DMS153 treated with DMSO at 0.1 percent for 48 hours (cell line): ENCODE measurements around the gene PSMD13.

Experiments used
- DNase-seq: peaks from one replicate; lab custom pipeline; 2025; ENCODE audit not compliant: unreplicated experiment; lab: John Stamatoyannopoulos, UW

The PSMD13 gene

DNA sequence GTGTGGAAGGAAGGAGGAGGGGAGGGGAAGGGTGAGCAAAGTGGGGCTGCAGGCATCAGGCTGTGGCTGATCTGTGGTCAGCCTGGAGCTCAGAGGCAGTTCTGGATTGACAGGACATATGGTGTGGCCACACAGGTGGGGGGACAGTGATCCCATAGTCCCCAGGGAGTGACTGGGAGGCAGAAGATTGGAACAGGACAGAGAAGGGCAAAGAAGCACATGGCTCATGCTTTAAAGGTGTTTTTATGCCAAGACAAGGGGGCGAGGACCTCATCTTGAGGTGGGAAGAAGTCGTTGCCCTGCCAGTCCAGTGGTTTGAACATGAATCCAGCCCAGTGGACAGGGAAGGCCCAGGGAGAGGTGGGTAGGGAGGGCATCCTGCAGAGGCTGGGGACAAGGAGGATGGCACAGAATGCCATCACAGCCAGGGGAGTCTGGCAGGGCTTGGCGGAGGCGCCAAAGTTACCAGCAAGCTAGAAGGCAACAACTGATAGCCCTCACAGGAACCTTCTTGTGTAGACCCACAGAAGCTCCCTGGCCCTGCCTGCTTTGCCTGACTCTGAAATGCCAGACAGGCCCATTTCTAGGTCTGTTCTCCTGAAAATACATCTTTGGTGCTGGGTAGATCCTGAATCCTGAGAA is 32.7 kb upstream of the PSMD13 start:
- no peak for DNase-seq

DNA sequence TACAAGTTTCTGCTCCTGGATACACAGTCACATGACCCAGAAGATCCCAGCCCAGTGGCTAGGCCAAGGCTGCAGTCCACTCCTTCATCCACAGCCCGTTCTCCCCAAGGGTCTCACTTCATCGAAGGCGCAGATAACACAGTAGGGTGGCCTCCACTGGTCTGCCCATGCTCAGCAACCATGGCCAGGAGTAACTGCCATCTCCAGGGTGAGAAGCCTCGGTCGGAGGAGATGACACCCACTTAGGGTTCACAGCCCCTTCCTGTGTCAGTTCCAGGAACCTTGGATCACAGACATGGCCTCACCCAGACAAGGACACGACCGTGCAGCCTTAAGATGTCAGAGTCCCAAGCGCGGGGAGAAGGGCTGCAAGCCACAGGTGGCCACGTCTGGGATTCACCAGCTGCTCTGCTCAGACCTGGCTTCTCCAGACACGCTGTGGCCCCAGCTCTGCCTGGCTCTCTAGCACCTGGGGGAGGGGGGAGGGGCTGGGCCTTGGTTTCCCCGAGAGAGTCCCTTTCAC is 32.1 kb upstream of the PSMD13 start:
- DNase-seq, result no peak

DNA sequence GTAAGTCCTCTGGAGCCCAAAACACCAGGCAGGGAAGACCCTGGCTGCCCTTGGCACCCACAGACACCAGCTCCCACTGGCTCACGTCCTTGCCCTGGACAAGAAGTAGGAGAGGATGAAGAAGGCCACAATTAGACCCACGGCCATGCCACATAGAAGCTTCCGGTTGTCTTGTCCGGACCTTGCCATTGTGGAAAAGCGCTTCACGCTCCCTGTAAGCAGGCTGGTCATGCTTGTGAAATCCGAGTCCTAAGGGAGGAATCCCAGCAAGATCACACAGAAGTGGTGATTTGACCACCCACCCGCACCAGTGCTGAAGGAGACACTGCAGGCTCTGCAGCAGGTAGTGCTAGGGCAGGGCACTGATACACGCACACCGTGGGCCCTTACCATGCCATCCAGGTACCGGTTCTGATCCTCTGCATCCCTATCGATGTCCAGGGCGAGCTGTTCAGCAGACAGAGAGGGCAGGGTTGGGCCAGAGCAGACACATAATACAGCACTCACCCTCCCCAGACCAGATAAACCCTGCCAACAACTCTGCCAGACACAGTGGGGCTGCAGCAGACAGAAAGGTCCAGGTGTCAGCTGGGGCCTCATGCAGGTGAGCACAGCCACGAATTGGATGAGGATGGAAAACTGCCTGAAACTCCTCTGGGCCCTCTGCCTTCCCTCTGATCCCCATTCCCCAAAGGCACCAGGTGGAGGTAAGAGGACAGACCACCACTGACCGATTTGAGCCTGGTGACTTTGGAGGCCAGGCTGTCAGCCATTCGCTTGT is 31.4 kb upstream of the PSMD13 start:
- no peak for DNase-seq

DNA sequence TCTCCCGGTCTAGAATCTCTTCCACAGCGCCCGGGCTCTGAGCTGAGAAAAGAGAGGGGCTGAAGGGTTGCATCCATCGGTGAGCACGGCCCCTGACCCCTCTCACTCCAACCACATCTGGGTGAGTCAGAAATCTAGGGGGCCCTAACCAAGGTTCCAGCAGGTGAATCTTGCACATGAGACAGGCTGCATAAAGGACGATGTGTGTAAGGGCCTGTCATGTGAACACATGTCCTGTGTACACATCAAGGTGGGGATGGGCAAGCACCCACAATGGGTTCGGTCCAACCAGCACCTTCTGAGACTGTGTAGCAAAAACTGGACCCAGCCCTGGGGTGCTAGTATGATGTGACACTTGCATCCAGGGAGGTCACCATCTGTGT is 30.8 kb upstream of the PSMD13 start:
- DNase-seq, result no peak

DNA sequence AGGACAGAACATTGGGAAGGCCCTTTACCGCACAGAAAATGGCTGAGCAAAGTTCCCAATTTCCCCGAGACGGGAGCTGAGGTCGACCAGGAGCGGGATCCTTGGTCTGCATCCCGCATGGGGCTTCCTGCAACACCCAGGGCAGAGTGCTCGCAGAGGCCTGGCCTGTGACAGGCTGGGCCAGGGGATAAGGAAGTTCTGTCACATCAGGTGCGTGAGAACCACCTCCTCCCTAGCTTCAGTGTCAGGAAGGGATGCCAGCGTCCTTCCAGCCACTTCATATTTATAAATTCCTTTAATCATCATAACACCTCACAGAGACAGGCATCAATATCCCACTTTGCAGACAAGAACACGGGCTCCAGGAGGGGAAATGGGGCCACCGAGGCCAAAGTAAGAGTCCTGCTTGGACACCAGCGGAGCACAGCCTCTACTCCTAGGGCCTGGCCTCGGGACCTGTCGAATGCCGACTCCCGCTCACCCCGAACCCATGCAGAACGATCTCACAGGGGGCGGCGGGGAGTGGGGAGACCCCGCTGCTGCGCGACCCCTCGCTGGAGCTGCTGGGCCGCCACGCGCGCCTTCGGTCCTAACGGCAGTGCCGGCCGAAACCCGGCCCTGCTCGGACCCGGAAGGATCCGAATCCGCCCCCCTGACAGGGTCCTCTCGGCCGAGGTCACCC is 30.1 kb upstream of the PSMD13 start:
- no peak for DNase-seq

DNA sequence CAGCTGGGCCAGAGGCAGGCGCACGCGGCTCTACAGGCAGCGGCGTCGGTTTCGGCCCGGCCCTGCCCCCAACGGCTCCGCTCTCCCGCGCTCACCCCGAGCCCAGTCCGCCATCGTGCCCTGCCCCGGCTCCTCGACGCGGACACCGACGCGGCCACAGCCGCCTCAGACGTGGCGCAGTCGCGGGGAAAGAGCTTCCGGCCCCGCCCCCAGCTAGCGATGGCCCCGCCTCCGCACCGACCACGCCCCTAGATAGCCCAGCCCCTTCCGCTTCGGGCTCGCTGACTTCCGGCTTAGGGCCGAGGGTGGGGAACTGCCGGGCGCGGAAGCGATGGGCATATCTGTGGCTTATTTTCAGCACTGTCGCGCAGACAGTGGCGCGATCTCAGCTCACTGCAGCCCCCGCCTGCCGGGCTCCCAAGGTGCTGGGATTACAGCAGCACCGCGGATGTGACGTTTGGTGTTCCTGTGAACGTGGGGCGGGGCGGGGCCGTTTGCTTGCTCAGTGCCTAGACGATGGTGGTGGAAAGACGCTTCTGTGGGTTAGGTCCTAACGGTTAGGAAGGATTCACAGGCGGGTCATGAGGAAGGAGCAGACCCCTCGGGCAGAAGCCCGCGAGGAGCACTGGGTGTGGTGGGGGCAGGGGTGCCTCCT is 29.4 kb upstream of the PSMD13 start, which contains the start of the genes BET1L and RIC8A:
TSS of gene BET1L (minus strand) at position 192 of the 655 bp plus-strand sequence. CDS start at position 114, 78 bp downstream.
TSS of gene RIC8A (plus strand) at position 501 of the 655 bp plus-strand sequence. CDS start 1,147 bp downstream, outside the sequence.
- DNase-seq, result peak; percentile 75

DNA sequence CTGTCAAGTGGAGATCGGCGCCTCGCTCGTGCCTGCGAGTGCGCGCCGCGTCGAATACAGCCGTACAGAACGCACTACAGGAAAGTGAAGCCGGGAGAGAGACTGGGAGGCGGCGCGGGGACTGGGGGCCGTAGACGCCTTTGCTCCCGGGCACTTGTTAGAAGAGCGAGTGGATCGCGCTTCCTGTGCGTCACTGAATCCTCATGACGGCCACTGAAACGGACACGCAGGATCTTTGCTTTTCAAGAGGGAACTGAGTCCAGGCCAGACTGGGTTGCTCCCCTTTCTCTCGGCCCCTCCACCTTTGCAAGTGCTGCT is 29.0 kb upstream of the PSMD13 start:
- no peak for DNase-seq

DNA sequence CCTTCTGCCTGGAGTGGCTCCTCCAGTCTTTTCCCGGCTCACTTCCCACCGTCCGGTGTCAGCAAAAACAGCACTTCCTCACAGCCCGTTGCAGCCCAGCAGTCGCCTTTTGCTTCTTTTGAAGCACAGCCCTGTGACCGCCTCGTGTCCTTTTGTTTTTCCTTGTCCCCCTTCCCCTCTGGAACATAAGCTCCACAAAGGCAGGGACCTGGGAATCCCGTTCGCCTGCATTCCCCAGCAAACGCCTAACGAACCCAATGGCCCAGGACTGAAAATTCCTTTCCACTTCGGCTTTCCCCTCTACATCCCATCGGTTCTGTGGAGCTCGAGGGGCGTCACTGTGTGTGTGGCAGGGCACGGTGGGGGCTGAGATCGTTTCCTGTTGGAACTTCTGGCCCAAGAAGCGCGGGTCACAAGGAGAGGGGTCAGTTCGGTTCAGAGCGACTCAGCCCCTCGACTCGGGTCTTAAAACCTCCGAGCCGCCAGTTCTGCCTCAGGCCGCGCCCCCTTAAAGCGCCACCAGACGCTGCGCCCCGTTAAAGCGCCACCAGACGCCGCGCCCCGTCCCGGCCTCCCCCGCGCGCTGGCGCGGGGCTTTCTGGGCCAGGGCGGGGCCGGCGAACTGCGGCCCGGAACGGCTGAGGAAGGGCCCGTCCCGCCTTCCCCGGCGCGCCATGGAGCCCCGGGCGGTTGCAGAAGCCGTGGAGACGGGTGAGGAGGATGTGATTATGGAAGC is 28.4 kb upstream of the PSMD13 start:
- peak; percentile 5 for DNase-seq

DNA sequence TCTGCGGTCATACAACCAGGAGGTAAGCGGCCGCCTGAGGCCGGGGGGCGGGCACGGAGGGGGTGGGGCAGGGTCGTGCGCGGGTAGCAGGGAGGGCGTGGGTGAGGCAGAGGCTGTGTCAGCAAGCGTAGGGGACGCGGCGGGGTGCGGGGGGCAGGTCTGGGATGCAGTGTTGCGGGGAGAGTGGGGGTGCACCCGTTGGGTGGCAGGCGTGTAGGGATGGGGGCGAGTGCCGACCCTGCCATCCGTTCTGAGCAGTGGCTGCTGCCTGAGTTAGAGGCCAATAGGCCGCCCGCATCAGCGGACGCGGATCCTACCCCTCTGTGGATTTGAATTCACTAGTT is 27.9 kb upstream of the PSMD13 start:
- DNase-seq, result no peak

DNA sequence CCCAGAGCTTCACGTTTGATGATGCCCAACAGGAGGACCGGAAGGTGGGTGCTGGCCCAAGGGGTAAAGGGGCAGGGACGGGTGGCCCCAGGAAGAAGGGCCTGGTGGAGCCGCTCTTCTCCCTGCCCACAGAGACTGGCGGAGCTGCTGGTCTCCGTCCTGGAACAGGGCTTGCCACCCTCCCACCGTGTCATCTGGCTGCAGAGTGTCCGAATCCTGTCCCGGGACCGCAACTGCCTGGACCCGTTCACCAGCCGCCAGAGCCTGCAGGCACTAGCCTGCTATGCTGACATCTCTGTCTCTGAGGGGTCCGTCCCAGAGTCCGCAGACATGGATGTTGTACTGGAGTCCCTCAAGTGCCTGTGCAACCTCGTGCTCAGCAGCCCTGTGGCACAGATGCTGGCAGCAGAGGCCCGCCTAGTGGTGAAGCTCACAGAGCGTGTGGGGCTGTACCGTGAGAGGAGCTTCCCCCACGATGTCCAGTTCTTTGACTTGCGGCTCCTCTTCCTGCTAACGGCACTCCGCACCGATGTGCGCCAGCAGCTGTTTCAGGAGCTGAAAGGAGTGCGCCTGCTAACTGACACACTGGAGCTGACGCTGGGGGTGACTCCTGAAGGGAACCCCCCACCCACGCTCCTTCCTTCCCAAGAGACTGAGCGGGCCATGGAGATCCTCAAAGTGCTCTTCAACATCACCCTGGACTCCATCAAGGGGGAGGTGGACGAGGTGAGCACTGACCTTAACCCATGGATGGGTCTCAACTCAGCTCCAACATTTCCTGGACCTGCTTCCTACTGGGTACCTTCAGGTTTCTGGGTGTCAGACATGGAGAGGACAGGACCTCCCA is 27.3 kb upstream of the PSMD13 start:
- DNase-seq, result no peak

DNA sequence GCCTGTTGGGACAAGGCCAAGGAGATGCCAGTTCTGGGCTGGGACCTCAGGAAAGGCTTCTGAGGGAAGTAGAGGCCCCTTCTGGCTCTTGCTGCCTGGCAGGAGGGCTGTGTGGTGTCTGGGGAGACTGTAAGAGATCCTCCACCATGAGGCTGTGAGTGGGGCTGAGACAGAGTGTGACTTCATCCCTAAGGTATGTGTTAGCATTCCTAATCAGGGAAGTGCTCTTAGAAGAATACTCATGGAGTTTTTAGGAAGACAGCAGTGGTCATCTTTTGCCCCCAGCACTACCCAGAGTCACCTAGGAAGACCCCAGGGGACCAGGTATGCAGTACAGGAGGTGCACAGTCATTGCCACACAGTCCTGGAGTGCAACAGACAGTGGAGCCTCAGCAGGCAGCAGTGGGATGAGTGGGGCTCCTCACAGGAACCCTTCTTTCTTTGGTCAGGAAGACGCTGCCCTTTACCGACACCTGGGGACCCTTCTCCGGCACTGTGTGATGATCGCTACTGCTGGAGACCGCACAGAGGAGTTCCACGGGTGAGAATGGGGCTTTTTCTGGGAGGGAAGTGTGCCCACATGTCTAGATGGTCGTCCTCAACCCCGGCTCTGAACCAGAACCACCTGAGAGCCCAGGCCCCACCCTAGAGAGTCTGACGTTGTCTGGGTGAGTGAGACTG is 26.5 kb upstream of the PSMD13 start:
- no peak for DNase-seq

DNA sequence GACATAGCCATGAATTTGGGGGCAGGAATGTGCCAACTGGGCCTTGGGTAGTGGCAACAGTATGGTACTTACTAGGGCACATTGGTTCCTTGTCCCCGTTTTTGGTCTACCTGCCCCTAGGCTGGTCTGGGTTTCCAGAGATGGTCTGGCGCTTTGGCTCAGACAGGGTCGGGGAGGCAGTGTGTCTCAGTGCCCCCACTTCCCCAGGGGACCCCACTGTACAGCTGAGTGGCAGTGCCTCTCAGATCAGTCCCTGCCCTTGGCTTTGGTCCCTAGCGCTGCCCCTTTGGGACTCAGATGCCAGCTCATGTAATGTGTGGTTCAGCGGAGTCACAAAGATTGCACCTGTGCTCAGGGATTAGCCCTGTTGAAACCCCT is 26.0 kb upstream of the PSMD13 start:
- DNase-seq, result no peak

DNA sequence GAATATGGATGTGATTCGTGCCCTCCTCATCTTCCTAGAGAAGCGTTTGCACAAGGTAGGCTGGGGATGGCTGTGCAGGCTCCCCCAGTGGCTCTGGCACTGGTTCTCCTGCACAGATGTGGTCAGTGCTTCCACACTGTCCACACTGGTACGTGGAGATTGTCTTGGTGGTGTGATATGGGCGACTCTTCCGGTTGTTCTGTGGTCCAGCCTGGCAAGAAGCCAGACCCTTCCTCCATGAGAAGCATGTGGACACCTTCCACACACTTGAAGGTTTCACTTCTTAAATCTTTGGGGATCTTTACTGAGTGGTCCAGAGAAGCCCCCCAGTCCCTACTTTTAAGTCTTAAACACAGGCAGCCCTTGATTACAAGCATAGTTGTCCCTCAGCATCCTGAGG is 25.5 kb upstream of the PSMD13 start:
- no peak for DNase-seq

DNA sequence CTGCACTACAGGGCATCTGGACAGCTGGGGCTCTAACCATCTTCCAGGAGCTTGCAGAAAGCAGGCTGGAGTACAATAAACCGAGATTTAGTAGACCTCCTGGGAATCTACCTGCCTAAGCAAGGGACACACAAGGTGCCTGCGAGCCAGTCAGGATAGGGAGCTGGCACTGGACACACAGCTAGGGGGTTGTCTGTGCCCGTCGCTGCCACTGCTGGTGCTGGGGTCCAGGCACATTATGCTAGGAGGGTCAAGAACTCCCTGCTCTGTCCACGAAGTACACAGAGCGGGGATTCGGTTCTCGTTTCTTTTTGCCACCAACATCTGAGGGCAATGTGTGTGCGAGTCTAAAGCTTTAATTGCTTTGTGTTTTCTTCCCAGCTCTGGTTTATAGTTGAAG is 25.0 kb upstream of the PSMD13 start:
- no peak for DNase-seq

DNA sequence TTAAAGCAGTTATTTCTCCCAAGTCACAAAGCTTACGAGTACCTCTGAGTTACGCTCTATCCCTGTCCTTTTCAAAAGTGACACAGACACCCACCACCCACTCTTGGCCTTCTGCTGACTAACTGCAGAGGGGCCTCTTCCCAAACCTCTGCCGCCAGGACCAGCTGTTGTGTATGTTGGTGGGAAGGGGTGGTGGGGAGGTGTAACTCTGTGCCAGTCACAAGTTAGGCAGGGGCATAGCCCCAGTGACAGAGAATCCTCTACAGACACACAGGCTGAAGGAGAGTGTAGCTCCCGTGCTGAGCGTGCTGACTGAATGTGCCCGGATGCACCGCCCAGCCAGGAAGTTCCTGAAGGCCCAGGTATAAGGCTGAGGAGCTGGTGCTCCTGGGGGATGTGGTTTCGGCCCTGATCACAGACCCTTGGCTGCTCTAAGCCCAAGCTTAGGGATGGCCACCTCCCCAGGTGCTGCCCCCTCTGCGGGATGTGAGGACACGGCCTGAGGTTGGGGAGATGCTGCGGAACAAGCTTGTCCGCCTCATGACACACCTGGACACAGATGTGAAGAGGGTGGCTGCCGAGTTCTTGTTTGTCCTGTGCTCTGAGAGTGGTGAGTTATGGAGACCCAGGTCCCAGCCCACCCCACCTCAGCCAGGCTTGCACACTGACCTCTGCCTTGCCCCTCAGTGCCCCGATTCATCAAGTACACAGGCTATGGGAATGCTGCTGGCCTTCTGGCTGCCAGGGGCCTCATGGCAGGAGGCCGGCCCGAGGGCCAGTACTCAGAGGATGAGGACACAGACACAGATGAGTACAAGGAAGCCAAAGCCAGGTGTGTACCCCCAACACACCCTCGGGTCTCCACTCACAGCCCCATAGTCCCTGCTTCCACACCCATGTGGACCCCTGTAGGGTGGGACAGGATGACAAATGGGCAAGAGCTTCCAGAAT is 24.4 kb upstream of the PSMD13 start:
- DNase-seq, result no peak

DNA sequence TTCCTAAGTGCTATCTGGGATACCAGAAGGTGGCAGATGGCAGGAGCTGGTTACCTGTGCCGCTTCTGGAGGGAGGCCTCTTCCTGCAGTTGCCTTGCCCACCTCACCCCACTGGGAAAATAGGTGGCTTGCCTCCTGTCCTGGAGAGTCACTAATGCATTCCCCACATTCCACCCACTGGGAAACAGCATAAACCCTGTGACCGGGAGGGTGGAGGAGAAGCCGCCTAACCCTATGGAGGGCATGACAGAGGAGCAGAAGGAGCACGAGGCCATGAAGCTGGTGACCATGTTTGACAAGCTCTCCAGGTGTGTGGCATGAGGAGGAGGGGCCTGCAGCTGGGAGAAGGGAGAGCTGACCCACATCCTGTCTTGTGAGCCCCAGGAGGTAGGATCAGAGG is 23.7 kb upstream of the PSMD13 start:
- no peak for DNase-seq

DNA sequence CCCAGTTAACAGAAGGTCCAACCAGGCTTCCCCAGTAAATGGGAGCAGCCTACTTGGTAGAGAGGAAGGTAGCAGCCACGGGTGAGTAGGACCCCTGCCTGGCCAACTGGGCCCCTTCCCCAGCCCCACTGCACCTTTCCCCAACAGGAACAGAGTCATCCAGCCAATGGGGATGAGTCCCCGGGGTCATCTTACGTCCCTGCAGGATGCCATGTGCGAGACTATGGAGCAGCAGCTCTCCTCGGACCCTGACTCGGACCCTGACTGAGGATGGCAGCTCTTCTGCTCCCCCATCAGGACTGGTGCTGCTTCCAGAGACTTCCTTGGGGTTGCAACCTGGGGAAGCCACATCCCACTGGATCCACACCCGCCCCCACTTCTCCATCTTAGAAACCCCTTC is 22.7 kb upstream of the PSMD13 start:
- no peak for DNase-seq

DNA sequence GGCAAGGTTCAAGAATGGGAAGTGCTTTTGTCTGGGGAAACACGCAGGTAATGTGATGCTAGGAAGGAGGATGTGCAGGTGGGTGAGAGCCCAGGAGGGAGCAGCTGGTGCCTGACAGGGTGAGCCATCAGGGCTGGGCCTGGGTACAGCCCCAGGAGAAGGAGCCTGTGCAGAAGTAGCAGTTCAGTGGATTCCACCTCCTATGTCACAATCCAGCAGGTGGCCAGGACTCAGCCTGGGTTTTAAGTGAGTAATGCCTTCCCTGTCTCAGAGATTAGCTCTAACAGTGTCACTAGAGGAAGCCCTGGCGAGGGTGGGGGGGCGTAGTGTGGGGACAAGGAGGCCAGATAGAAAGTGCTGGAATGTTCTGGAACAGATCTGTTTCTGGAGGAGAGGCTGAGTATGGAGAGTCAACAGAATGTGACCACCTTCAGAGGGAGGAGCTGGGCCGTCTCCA is 21.2 kb upstream of the PSMD13 start:
- DNase-seq, result no peak
